OCI-LY7 (cell line): Measurements from ENCODE around the gene ZNF783. TPM values are rescaled to one million over a fixed set of nuclear protein-coding genes. Genes with fewer than 3 reads are reported as not detected.

Source experiments
- BruUV-seq: library from RNA; stranded (reverse); fragments of 400-500 nt; replicated peaks from 2 replicates; lab custom pipeline; 2021; lab: Mats Ljungman, UMichigan
- CTCF ChIA-PET: fragments of 300-600 bp; sonication (Branson Sonifier 250); formaldehyde crosslinking; loops from one replicate; lab custom pipeline; 2022; ENCODE audit warnings: antibody characterized with exemption; ENCODE audit not compliant: unreplicated experiment; lab: Charles Lee
- POLR2A ChIA-PET: fragments of 300-600 bp; sonication (Branson Sonifier 250); formaldehyde crosslinking; loops from one replicate; lab custom pipeline; 2022; ENCODE audit warnings: antibody characterized with exemption; lab: Charles Lee
- DNase-seq: peaks from one replicate; pipeline ENCODE4 v3.0.0-alpha.2; 2015; ENCODE audit warnings: low spot score
- H2AFZ ChIP-seq: fragments of 200-600 bp; sonication (generic), shearing (Covaris generic); 2 replicates; pipeline ENCODE4 v1.6.1; 2014; ENCODE audit warnings: mild to moderate bottlenecking, antibody characterized with exemption, low read length, moderate library complexity
- H3K27ac ChIP-seq: fragments of 200-600 bp; sonication (generic); 2 replicates; pipeline ENCODE4 v1.5.1; 2014; ENCODE audit warnings: mixed run types, low read depth, mild to moderate bottlenecking, moderate library complexity, low read length, inconsistent platforms; ENCODE audit not compliant: poor library complexity, severe bottlenecking
- H3K36me3 ChIP-seq: fragments of 200-600 bp; sonication (generic); 2 replicates; pipeline ENCODE4 v1.6.1; 2014; ENCODE audit warnings: mild to moderate bottlenecking, antibody characterized with exemption, low read length, moderate library complexity, mixed read lengths; ENCODE audit not compliant: insufficient read depth
- H3K4me1 ChIP-seq: fragments of 200-600 bp; sonication (generic); 2 replicates; pipeline ENCODE4 v1.5.1; 2014; ENCODE audit warnings: mild to moderate bottlenecking, low read length; ENCODE audit not compliant: insufficient read depth, poor library complexity, severe bottlenecking
- H3K4me2 ChIP-seq: fragments of 200-600 bp; sonication (generic); 2 replicates; pipeline ENCODE4 v1.6.1; 2014; ENCODE audit warnings: mild to moderate bottlenecking, low read length
- H3K4me3 ChIP-seq: fragments of 200-600 bp; sonication (generic); 2 replicates; pipeline ENCODE4 v1.5.1; 2014; ENCODE audit warnings: mild to moderate bottlenecking, low read depth, low read length; ENCODE audit not compliant: poor library complexity, severe bottlenecking
- H3K79me2 ChIP-seq: fragments of 200-600 bp; sonication (generic); 2 replicates; pipeline ENCODE4 v1.6.1; 2016; ENCODE audit warnings: low read depth, mild to moderate bottlenecking, low read length, moderate library complexity, mixed read lengths; ENCODE audit not compliant: insufficient read depth
- H3K9me2 ChIP-seq: fragments of 200-600 bp; sonication (generic); 2 replicates; pipeline ENCODE4 v1.6.1; 2016; ENCODE audit warnings: mild to moderate bottlenecking, low read length, mixed read lengths; ENCODE audit not compliant: insufficient read depth
- H3K9me3 ChIP-seq: fragments of 200-600 bp; sonication (generic); 2 replicates; pipeline ENCODE4 v1.6.1; 2014; ENCODE audit warnings: mild to moderate bottlenecking, mixed run types, low read length, mixed read lengths
- H4K20me1 ChIP-seq: fragments of 200-600 bp; sonication (generic); 2 replicates; pipeline ENCODE4 v1.6.1; 2014; ENCODE audit warnings: mild to moderate bottlenecking, antibody characterized with exemption, low read length, moderate library complexity, mixed read lengths; ENCODE audit not compliant: insufficient read depth
- CTCF ChIP-seq: fragments of 200-600 bp; sonication (generic); conservative IDR thresholded peaks from 2 replicates; pipeline ENCODE4 v1.5.1; 2014; ENCODE audit warnings: mild to moderate bottlenecking, antibody characterized with exemption, low read length, moderate library complexity, mixed read lengths
- EZH2phosphoT487 ChIP-seq: fragments of 200-600 bp; sonication (generic); IDR thresholded peaks from 2 replicates; pipeline ENCODE4 v1.6.1; 2018; ENCODE audit warnings: low read depth, borderline replicate concordance, mild to moderate bottlenecking, mixed run types, antibody characterized with exemption, low read length, moderate library complexity, mixed read lengths
- intact Hi-C: fragments of 100-400 bp; cut with micrococcal nuclease; formaldehyde crosslinking; loops from one replicate; pipeline ENCODE4 v1.10.0; 2022; ENCODE audit not compliant: unreplicated experiment
- total RNA-seq, 2 experiments: library from RNA; depleted of rRNA in 1 of 2; stranded (reverse); fragments of >200 nt in 1 of 2; shearing (Covaris generic) in 1 of 2; gene quantifications; 2 replicates each; pipeline ENCODE4 v1.2.3, GENCODE V29; 2014 to 2022

The ZNF783 gene
- total RNA-seq, 2 experiments from 2014 or later, result 13.1 to 18.8 TPM

GRCh38 chr7:149240637-149241036 is 21.4 kb upstream of the ZNF783 start:
- peaks cover 12% of the 10 kb centered on the region for H3K79me2 ChIP-seq
- ChIA-PET POLR2A (interaction anchor here (0.5 to 1.0 kb wide), 4 partner anchors 10 to 85 kb away, joined by 3 to 10 read pairs (median 4); no protein-coding TSS in a partner anchor), CTCF (no interaction called here)
- BruUV-seq, result no TSS peak
- intact Hi-C loops, result no loop called here
- H3K4me3 ChIP-seq, result peak overlapping the region; percentile 81
- H3K9me3 ChIP-seq, result peaks cover 13% of the 10 kb centered on the region
- peak overlapping the region; percentile 69 for H3K4me2 ChIP-seq
- peaks cover 11% of the 10 kb centered on the region for H3K36me3 ChIP-seq
- DNase-seq, result no peak
- no peaks in the 10 kb centered on the region for H3K9me2 ChIP-seq
- no peak overlapping the region for H2AFZ ChIP-seq
- no peak overlapping the region for H3K27ac ChIP-seq
- TF ChIP-seq EZH2phosphoT487, result no peak
- TF ChIP-seq CTCF, result no peak
- H3K4me1 ChIP-seq, result peaks cover 16% of the 10 kb centered on the region
- H4K20me1 ChIP-seq, result no peaks in the 10 kb centered on the region

- ChIA-PET POLR2A (interaction anchor here (0.5 to 1.2 kb wide), 4 partner anchors 19 to 266 kb away, joined by 3 to 6 read pairs (median 3); no protein-coding TSS in a partner anchor), CTCF (no interaction called here)
- peaks cover 11% of the 10 kb centered on the region for H3K36me3 ChIP-seq
- peaks cover 12% of the 10 kb centered on the region for H3K79me2 ChIP-seq
- H3K9me2 ChIP-seq, result no peaks in the 10 kb centered on the region
- peaks cover 13% of the 10 kb centered on the region for H3K9me3 ChIP-seq
- no TSS peak for BruUV-seq
- H3K4me2 ChIP-seq, result no peak overlapping the region
- no peak overlapping the region for H3K27ac ChIP-seq
- intact Hi-C loops, result no loop called here
- no peak overlapping the region for H2AFZ ChIP-seq
- no peaks in the 10 kb centered on the region for H4K20me1 ChIP-seq
- H3K4me3 ChIP-seq, result no peak overlapping the region
- TF ChIP-seq CTCF (no peak), EZH2phosphoT487 (no peak)
- DNase-seq, result no peak
- H3K4me1 ChIP-seq, result peaks cover 16% of the 10 kb centered on the region
Observed at GRCh38 chr7:149241696-149242095, 20.3 kb upstream of the ZNF783 start.

GRCh38 chr7:149245244-149245643 is 16.8 kb upstream of the ZNF783 start:
- CTCF ChIA-PET, result no interaction called here
- POLR2A ChIA-PET, result interaction anchor here (0.7 kb wide), 1 partner anchor 159 kb away, joined by 4 read pairs; no protein-coding TSS in a partner anchor
- H4K20me1 ChIP-seq, result 0 out of 2 replicates have a peak, but pooled peaks cover 10% of the 10 kb centered on the region
- H3K4me3 ChIP-seq, result no peak overlapping the region
- H3K9me3 ChIP-seq, result peaks cover 13% of the 10 kb centered on the region
- H2AFZ ChIP-seq, result no peak overlapping the region
- no peaks in the 10 kb centered on the region for H3K9me2 ChIP-seq
- H3K79me2 ChIP-seq, result peaks cover 12% of the 10 kb centered on the region
- H3K27ac ChIP-seq, result no peak overlapping the region
- H3K36me3 ChIP-seq, result peaks cover 11% of the 10 kb centered on the region
- DNase-seq, result no peak
- H3K4me2 ChIP-seq, result no peak overlapping the region
- intact Hi-C loops, result no loop called here
- BruUV-seq, result no TSS peak
- TF ChIP-seq CTCF (no peak), EZH2phosphoT487 (no peak)
- peaks cover 7% of the 10 kb centered on the region for H3K4me1 ChIP-seq
